HG03066 (cell line): ENCODE results near the gene PRR11.
"Not testable (repeated sequence)": the region's sequence is repeated elsewhere in the genome, so short reads cannot be mapped to it uniquely, and the experiment has no call there.

Experiments
- ATAC-seq: cut with Tn5 transposase; IDR thresholded peaks from one replicate; pipeline ENCODE4 v1.9.1; 2021; ENCODE audit warnings: low read depth; ENCODE audit not compliant: unreplicated experiment

Gene PRR11

GRCh38 chr17:59151006-59151405 lies 4.5 kb upstream of the PRR11 start:
- ATAC-seq: no peak

- ATAC-seq: no peak
Observed at GRCh38 chr17:59151591-59151990, 4.0 kb upstream of the PRR11 start.

- ATAC-seq: no peak
Observed at GRCh38 chr17:59152925-59153324, 2.6 kb upstream of the PRR11 start.

- no peak for ATAC-seq
Observed at GRCh38 chr17:59154292-59154720, 1.2 kb upstream of the PRR11 start.

- ATAC-seq: peak; percentile 79
Observed at GRCh38 chr17:59154721-59155438, 666 bp upstream of the PRR11 start, which contains the start of gene SKA2. Gene SKA2, minus strand, starts transcription at chr17:59155186. Its CDS starts 23 bp downstream, at chr17:59155163.

GRCh38 chr17:59160157-59161025 lies 4.8 kb downstream of the PRR11 start:
- ATAC-seq: no peak

- no peak for ATAC-seq
Observed at GRCh38 chr17:59161477-59161876, 5.9 kb downstream of the PRR11 start.

- ATAC-seq: no peak
Observed at GRCh38 chr17:59165933-59166342, 10.4 kb downstream of the PRR11 start.

GRCh38 chr17:59167571-59168001 lies 12.0 kb downstream of the PRR11 start:
- ATAC-seq: no peak

- ATAC-seq: no peak
Observed at GRCh38 chr17:59172436-59173004, 17.0 kb downstream of the PRR11 start.

- no peak for ATAC-seq
Observed at GRCh38 chr17:59174671-59175070, 19.1 kb downstream of the PRR11 start.

- ATAC-seq: no peak
Observed at GRCh38 chr17:59175076-59175475, 19.5 kb downstream of the PRR11 start.

GRCh38 chr17:59178266-59178985 lies 22.9 kb downstream of the PRR11 start:
- no peak for ATAC-seq

- ATAC-seq: not testable (repeated sequence)
Observed at GRCh38 chr17:59179601-59180000, 24.1 kb downstream of the PRR11 start.

- no peak for ATAC-seq
Observed at GRCh38 chr17:59180626-59181025, 25.1 kb downstream of the PRR11 start.

GRCh38 chr17:59181481-59181880 lies 25.9 kb downstream of the PRR11 start:
- ATAC-seq: no peak

GRCh38 chr17:59185997-59186396 lies 30.5 kb downstream of the PRR11 start:
- no peak for ATAC-seq

GRCh38 chr17:59186850-59187249 lies 31.3 kb downstream of the PRR11 start:
- no peak for ATAC-seq

GRCh38 chr17:59190806-59191205 lies 35.3 kb downstream of the PRR11 start:
- no peak for ATAC-seq

GRCh38 chr17:59193336-59193862 lies 37.9 kb downstream of the PRR11 start:
- ATAC-seq: no peak
